ENCODE results near the gene SCLT1.

DNA sequence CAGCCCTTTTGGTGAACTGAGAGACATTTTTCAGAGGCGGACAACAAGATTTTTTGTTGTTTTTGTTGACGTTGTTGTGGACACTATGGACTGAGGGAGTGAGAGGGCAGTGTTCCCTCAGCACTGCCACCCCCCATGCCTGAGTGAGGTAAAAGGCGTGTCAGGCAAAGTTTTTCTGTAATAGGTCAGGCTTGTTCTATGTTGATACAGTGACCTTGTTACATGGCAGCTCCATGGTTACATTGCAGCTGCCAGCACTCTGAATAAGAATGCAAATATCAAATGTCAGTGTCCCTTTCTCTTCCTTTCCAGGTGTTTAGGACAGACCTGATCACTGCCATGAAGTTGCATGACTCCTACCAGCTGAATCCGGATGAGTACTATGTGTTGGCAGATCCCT lies 247.3 kb downstream of the SCLT1 start:
- TF ChIP-seq, protein P1, sequence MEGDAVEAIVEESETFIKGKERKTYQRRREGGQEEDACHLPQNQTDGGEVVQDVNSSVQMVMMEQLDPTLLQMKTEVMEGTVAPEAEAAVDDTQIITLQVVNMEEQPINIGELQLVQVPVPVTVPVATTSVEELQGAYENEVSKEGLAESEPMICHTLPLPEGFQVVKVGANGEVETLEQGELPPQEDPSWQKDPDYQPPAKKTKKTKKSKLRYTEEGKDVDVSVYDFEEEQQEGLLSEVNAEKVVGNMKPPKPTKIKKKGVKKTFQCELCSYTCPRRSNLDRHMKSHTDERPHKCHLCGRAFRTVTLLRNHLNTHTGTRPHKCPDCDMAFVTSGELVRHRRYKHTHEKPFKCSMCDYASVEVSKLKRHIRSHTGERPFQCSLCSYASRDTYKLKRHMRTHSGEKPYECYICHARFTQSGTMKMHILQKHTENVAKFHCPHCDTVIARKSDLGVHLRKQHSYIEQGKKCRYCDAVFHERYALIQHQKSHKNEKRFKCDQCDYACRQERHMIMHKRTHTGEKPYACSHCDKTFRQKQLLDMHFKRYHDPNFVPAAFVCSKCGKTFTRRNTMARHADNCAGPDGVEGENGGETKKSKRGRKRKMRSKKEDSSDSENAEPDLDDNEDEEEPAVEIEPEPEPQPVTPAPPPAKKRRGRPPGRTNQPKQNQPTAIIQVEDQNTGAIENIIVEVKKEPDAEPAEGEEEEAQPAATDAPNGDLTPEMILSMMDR (IDR thresholded peaks at IDR 0.05), result no peak
- TF ChIP-seq CBX2 (IDR thresholded peaks at IDR 0.05; ENCODE audit: borderline replicate concordance, low read depth) (no peak), MYC (IDR thresholded peaks at IDR 0.05; ENCODE audit: borderline replicate concordance, low read length) (no peak), RCOR1 (IDR thresholded peaks at IDR 0.05; ENCODE audit: low read depth, low read length) (no peak), RAD21 (conservative IDR thresholded peaks at IDR 0.05 in 1 of 2, IDR thresholded peaks at IDR 0.05 in 1 of 2) (no peak), ESRRA (IDR thresholded peaks at IDR 0.05; ENCODE audit: borderline replicate concordance, low read length) (no peak), SMC3 (IDR thresholded peaks at IDR 0.05) (no peak), KDM1A (IDR thresholded peaks at IDR 0.05; ENCODE audit: low read depth) (no peak), RFX5 (IDR thresholded peaks at IDR 0.05) (no peak), EP300 (IDR thresholded peaks at IDR 0.05) (no peak), JUN (IDR thresholded peaks at IDR 0.05) (no peak)

Measured in A549 (cell line).